ENCODE results near the gene CALCA. TPM values are rescaled to one million over a fixed set of nuclear protein-coding genes. Genes with fewer than 3 reads are reported as not detected.

CALCA gene
- total RNA-seq, 1 experiment from 2014 or later, result not detected

DNA sequence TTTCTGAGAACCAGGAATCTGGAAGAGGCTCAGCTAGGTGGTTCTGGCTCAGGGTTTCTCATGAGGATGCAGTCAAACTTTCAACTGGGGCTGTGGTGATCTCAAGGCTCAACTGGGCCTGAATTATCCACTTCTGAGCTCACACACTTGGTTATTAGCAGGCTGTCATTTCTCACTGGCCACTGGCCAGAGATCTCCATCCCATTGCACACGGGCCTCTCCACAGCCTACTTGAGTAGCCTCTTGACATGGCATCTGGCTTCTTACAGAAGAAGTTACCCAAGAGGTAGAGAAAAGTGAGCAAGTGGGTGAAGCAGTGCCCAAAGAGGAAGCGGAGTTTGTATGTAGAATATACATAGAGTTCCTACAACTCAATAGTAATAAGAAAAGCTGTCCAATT, 16.0 kb downstream of the CALCA start:
- in situ Hi-C loops (cut with HindIII; ENCODE audit: low pct_unique_long_range_greater_than_20kb, low sequenced_read_pairs), result no loop called here
- no peak for DNase-seq (ENCODE audit: low read depth, low spot score)

DNA sequence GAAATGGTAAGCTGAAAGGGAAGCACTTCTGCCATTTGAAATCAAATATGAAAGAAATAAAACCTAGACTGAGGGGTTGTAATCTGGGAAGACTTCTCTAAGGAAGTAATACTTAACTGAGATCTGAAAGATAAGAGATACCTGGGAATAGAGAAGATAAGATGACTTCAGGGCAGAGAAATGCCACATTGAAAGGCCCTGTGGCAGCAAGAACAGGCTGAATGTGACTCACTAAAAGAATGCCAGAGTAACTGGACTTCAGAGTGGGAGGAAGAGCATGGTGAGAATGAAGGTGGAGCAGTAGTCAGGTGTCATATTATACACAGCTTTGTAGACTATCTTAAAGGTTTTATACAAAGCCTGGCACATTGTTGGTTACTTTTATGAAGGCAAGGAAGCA, 17.6 kb downstream of the CALCA start:
- no peak for DNase-seq (ENCODE audit: low read depth, low spot score)
- in situ Hi-C loops (cut with HindIII; ENCODE audit: low pct_unique_long_range_greater_than_20kb, low sequenced_read_pairs), result no loop called here

DNA sequence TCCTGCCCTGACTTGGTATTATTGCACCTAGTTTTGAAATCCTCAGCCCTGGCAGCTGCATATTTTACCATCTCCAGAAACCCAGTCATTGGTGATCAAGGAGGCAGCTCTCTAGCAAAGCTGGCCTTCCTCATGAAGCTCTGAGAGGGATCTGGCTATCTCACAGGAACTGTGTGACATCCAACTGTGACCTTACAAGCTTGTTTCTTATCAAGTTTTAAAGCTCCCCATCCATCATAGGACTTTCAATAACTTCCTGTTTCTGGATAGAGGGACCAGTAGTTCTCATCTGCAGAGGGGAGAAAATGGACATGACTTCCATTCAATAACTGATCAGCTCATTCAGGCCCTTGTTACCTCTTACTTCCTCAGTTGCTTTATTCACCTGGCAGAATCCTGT, 18.2 kb downstream of the CALCA start:
- no peak for DNase-seq (ENCODE audit: low read depth, low spot score)
- in situ Hi-C loops (cut with HindIII; ENCODE audit: low pct_unique_long_range_greater_than_20kb, low sequenced_read_pairs), result no loop called here

DNA sequence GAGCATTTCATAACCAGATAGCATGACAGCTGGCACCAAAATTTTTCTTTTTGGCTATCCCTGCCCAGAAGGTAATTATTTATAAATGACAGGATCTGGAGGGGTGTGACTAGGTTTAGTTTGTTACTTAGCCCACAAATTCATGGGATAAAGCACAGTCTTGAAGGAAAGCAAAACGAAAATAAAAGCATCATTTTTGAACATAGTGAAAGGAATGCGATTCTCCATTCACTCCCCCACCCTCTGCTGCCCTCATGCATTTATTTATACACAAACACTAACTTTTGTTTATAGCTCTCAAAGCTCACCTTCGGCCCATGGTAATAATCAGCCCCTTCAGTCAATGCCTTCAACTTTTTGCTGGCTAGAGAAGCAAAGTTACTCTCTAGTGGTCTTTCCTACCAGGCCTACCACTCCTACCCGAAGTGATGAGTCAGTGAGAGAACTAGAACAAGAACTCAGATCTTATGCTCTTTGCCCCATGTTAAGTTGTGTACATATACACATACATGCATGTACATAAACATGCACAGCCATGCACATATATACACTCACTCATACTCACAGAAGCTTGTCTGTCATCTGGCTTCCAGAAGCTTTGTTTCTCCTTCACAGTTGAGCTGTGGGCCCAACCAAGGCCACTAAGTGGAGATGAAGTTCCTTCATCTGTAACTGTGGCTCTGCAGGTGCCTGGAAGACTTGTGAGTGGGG, 22.6 kb downstream of the CALCA start:
- DNase-seq (ENCODE audit: low read depth, low spot score), result no peak
- in situ Hi-C loops (cut with HindIII; ENCODE audit: low pct_unique_long_range_greater_than_20kb, low sequenced_read_pairs), result no loop called here

DNA sequence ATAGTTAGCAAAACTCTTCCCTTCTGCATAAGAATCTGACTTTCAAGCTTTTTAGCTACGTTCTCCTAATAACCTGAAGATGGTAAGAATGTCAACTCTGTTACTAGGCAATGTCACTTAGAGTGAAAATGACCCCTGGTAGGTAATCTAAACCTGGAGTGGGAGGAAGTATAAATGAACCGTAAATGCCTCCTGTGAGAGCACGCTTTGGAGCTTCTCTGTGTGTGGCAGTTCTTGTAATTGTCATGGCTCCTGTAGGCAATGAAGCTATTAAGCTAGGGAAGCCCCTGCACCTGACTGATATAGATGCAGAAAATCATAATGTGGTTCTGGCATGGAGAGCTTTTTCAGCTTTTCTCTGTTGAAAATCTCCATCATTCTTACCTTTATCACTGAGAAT, 29.4 kb downstream of the CALCA start:
- no peak for DNase-seq (ENCODE audit: low read depth, low spot score)
- in situ Hi-C loops (cut with HindIII; ENCODE audit: low pct_unique_long_range_greater_than_20kb, low sequenced_read_pairs), result no loop called here

DNA sequence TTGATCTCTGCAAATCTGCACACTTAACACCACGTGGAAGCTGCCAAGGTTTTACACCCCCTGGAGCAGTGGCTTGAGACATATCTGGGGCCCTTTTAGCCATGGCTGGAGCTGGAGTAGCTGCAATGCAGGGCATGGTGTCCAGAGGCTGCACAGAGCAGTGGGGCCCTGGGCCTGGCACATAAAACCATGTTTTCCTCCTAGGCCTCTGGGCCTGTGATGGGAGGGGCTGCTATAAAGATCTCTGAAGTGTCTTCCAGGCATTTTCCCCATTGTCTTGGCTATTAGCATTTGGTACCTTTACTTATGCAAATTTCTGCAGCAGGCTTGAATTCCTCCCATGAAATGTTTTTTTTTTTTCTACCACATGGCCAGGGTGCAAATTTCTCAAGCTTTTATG, 33.2 kb downstream of the CALCA start:
- DNase-seq (ENCODE audit: low read depth, low spot score), result no peak
- in situ Hi-C loops (cut with HindIII; ENCODE audit: low pct_unique_long_range_greater_than_20kb, low sequenced_read_pairs), result no loop called here

DNA sequence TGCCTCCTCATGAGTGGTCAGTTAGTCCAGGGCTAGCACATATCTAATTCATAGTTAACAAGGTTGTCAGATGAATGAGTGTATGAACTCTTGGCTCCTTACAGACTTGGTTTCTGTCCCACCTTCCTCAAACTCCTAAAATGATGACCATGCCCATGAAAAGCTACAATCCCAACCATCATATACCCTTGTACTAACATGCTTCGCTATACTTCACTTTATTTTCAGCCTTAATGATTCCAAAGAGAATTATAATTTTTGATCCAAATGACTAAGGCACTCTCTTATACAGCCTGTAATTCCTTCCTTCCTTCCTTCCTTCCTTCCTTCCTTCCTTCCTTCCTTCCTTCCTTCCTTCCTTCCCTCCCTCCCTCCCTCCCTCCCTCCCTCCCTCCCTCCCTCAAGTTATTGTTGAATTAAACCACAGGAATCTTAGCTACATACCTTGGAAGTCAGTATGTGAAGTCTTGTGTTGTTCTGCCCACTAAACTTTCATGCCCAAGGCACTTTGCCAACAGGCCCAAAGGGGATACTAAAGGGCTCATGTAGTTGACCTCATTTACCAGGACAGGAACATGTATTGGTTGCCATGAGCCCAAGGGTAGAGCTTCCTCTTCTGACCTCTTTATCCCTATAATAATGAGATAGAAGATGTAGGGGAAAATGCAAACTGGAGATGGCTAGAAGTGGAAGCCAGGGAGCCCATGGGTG, 37.4 kb downstream of the CALCA start:
- DNase-seq (ENCODE audit: low read depth, low spot score), result no peak
- in situ Hi-C loops (cut with HindIII; ENCODE audit: low pct_unique_long_range_greater_than_20kb, low sequenced_read_pairs), result no loop called here

DNA sequence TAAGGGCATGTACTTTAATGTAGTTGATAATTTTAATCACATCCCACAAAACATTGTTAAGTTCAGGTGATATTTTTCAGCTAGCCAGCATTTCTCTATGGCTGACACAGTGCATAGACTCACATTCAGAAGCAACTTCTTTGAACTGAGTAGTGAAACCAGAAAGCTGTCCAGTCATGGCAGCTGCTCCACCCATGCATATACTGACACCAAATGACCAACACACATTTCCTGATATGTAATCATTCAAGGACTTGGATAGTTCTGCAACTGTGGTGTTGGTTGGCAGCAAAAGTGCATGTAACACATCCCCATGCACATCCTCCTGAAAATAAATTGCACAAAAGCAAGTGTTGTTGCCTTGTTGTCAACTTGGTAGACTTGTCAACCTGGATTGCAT, 39.7 kb downstream of the CALCA start:
- in situ Hi-C loops (cut with HindIII; ENCODE audit: low pct_unique_long_range_greater_than_20kb, low sequenced_read_pairs), result no loop called here
- no peak for DNase-seq (ENCODE audit: low read depth, low spot score)

DNA sequence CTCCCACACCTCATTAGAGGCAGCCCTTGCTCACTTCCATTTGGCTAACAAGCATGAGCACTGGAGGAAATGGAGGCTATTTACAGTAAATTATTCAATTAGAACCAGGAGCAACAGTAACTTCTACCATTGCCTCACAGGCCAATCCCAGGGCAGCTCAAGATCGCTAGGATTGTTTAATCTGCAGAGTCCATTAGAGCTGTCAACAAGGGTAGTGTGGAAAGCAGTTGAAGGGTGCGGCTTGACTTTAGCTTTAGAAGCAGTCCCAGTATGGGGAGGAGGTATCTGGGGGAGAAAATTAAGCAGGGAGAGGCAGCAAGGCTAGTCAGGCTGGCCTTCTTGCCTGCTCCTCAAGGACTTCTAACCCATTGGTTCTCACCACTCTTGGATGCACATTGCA, 41.8 kb downstream of the CALCA start:
- DNase-seq (ENCODE audit: low read depth, low spot score), result no peak
- in situ Hi-C loops (cut with HindIII; ENCODE audit: low pct_unique_long_range_greater_than_20kb, low sequenced_read_pairs), result no loop called here

DNA sequence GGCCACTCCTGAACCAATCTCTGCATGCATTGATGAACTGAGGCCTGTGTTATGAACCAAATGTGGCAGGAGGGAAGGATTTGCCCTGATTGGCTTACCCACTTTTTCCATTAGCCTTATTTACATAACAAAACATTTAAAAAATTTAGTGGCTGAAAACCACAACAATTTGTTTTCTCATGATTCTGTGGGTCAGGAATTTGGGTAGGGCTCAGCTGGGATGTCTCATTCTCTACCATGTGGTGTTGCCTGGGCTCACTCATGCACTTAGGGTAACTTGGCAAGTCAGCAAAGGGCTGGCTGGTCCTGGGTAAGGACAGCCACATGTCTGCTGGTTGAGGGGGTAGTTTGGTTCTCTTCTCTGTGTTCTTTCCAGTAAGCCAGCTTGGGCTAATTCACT, 45.0 kb downstream of the CALCA start:
- in situ Hi-C loops (cut with HindIII; ENCODE audit: low pct_unique_long_range_greater_than_20kb, low sequenced_read_pairs), result no loop called here
- no peak for DNase-seq (ENCODE audit: low read depth, low spot score)

DNA sequence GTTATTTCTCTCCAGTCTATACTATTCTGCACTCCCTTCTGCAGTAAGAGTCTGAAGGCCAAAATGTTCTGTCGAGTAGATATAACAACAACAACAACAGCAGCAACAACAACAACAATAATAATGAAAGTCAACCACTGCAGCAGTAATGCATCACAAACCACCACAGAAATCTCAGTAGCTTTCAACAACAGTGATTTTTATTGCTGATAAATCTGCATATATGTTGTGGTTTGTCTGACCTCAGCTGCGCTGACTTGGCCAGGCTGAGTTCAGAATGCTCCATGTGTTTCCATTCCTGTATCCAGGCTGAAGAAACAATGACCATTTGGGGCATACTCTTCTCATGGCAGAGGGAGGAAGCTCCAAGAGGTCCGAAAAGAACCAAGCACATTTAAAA, 47.8 kb downstream of the CALCA start:
- in situ Hi-C loops (cut with HindIII; ENCODE audit: low pct_unique_long_range_greater_than_20kb, low sequenced_read_pairs), result no loop called here
- DNase-seq (ENCODE audit: low read depth, low spot score), result no peak

Other genes starting within 250 kb of the CALCA start
- gene CYP2R1, start 80.1 kb downstream of the CALCA start, total RNA-seq (2014; rRNA removed; shearing (Covaris generic)), result 14.3 and 17.8 TPM in 2 replicates
- not detected in 2 replicates for gene CALCB, start 101.2 kb upstream of the CALCA start, total RNA-seq (2014; rRNA removed; shearing (Covaris generic))
- 0.87 TPM in 1 of 2 replicates, not detected in the other for gene INSC, start 142.6 kb upstream of the CALCA start, total RNA-seq (2014; rRNA removed; shearing (Covaris generic))

Measured in SK-MEL-5 (cell line).